Fibroblast of lung (primary cell): ENCODE measurements around the gene CEP97.

ENCODE experiments used
- EZH2 ChIP-seq: IDR thresholded peaks from 2 replicates; pipeline ENCODE4 v1.5.1; 2012; ENCODE audit warnings: low read length, control low read depth, mild to moderate bottlenecking; ENCODE audit errors: missing control alignments
- TF ChIP-seq, protein P1 (sequence below), 2 donors: IDR thresholded peaks in 1 of 2; conservative IDR thresholded peaks in 1 of 2; 1 replicate in 1 of 2; 2 replicates in 1 of 2; pipeline ENCODE4 v1.5.1; 2011 to 2012; ENCODE audit warnings: low read length in 2 of 2, control low read depth in 1 of 2, inconsistent platforms in 1 of 2, low read depth in 1 of 2, mild to moderate bottlenecking in 1 of 2

DNA sequence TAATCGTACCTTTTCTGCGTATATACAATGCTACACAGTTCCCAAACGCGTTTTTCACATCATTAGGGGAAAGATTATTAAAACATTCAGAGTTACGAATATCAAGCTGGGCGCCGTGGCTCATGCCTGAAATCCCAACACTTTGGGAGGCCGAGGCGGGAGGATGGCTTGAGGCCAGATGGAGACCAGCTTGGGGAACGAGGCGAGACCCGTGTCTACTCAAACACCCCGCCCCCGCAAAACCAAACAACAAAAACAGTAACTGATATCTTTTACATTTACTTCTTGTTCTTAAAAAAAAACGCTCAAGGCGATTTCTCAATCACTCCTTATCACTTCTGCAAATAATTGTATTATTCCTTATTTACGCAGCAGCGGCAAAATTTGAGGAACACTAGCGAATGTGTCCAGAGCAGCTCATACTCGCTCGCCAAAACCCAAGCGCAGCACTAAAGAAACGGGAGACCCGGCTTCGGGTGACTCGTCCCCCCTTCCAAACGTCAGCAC, 48.7 kb upstream of the CEP97 start:
- TF ChIP-seq, protein P1, sequence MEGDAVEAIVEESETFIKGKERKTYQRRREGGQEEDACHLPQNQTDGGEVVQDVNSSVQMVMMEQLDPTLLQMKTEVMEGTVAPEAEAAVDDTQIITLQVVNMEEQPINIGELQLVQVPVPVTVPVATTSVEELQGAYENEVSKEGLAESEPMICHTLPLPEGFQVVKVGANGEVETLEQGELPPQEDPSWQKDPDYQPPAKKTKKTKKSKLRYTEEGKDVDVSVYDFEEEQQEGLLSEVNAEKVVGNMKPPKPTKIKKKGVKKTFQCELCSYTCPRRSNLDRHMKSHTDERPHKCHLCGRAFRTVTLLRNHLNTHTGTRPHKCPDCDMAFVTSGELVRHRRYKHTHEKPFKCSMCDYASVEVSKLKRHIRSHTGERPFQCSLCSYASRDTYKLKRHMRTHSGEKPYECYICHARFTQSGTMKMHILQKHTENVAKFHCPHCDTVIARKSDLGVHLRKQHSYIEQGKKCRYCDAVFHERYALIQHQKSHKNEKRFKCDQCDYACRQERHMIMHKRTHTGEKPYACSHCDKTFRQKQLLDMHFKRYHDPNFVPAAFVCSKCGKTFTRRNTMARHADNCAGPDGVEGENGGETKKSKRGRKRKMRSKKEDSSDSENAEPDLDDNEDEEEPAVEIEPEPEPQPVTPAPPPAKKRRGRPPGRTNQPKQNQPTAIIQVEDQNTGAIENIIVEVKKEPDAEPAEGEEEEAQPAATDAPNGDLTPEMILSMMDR (conservative IDR thresholded peaks at IDR 0.05 in 1 of 2, IDR thresholded peaks at IDR 0.05 in 1 of 2; ENCODE audit: low read depth in 1 of 2, low read length in 2 of 2) = no peak
- TF ChIP-seq EZH2 = no peak
